HepG2 (cell line): Measurements from ENCODE around the gene DCAF7. TPM values are rescaled to one million over a fixed set of nuclear protein-coding genes. Genes with fewer than 3 reads are reported as not detected.

Experiments
- ARHGAP35 ChIP-seq: sonication (generic); formaldehyde crosslinking; IDR thresholded peaks from 2 replicates; pipeline ENCODE4 v1.9.0; 2022; ENCODE audit warnings: mild to moderate bottlenecking, inconsistent platforms, moderate library complexity, missing genetic modification reagents, borderline replicate concordance
- ATF1 ChIP-seq: IDR thresholded peaks from 2 replicates; pipeline ENCODE4 v1.6.1; 2016; ENCODE audit warnings: mild to moderate bottlenecking, control low read depth
- FOXA3 ChIP-seq: IDR thresholded peaks from 2 replicates; pipeline ENCODE4 v1.6.1; 2016; ENCODE audit warnings: missing genetic modification reagents, missing compliant biosample characterization
- JUN ChIP-seq: sonication (generic); formaldehyde crosslinking; IDR thresholded peaks from 2 replicates; pipeline ENCODE4 v1.4.0; 2020; ENCODE audit warnings: mild to moderate bottlenecking, missing genetic modification reagents
- KDM4B ChIP-seq: sonication (generic); formaldehyde crosslinking; IDR thresholded peaks from 2 replicates; pipeline ENCODE4 v1.4.0; 2020; ENCODE audit warnings: missing genetic modification reagents
- NKX3-1 ChIP-seq: sonication (generic); formaldehyde crosslinking; IDR thresholded peaks from 2 replicates; pipeline ENCODE4 v1.5.0; 2020; ENCODE audit warnings: missing genetic modification reagents
- SOX13 ChIP-seq, 3 experiments: fragments of 450-650 bp in 1 of 3; sonication (generic) in 1 of 3; formaldehyde crosslinking in 1 of 3; IDR thresholded peaks in 2 of 3; conservative IDR thresholded peaks in 1 of 3; 2 replicates each; pipeline versions ENCODE4 v1.5.0 to v1.6.1; 2016 to 2020; ENCODE audit warnings: antibody characterized with exemption in 1 of 3, mild to moderate bottlenecking in 1 of 3, missing compliant biosample characterization in 1 of 3, missing genetic modification reagents in 1 of 3, moderate library complexity in 1 of 3
- ZFP41 ChIP-seq: sonication (generic); formaldehyde crosslinking; IDR thresholded peaks from 2 replicates; pipeline ENCODE4 v1.4.0; 2020; ENCODE audit warnings: mild to moderate bottlenecking, missing genetic modification reagents, borderline replicate concordance
- ZNF224 ChIP-seq: sonication (generic); formaldehyde crosslinking; IDR thresholded peaks from 2 replicates; pipeline ENCODE4 v1.5.0; 2020; ENCODE audit warnings: mild to moderate bottlenecking, missing genetic modification reagents
- ZNF350 ChIP-seq: sonication (generic); formaldehyde crosslinking; IDR thresholded peaks from 2 replicates; pipeline ENCODE4 v1.4.0; 2020; ENCODE audit warnings: mild to moderate bottlenecking, low read depth, missing genetic modification reagents, borderline replicate concordance
- ZNF703 ChIP-seq: sonication (generic); formaldehyde crosslinking; IDR thresholded peaks from 2 replicates; pipeline ENCODE4 v1.5.1; 2020; ENCODE audit warnings: missing genetic modification reagents, mild to moderate bottlenecking, moderate library complexity, borderline replicate concordance
- ZNF710 ChIP-seq: sonication (generic); formaldehyde crosslinking; IDR thresholded peaks from 2 replicates; pipeline ENCODE4 v1.5.0; 2020; ENCODE audit warnings: mild to moderate bottlenecking, missing genetic modification reagents, borderline replicate concordance
- ZNF768 ChIP-seq: sonication (generic); formaldehyde crosslinking; IDR thresholded peaks from 2 replicates; pipeline ENCODE4 v1.4.0; 2020; ENCODE audit warnings: missing genetic modification reagents
- ZSCAN31 ChIP-seq: sonication (generic); formaldehyde crosslinking; IDR thresholded peaks from 2 replicates; pipeline ENCODE4 v1.5.0; 2020; ENCODE audit warnings: low read depth, mild to moderate bottlenecking, missing genetic modification reagents
- polyA plus RNA-seq, 8 experiments: library from polyadenylated mRNA; depleted of rRNA in 3 of 8; stranded (reverse) in 7 of 8; unstranded in 1 of 8; fragments of >200 nt; fragmentation: Illumina TruSeq in 4 of 8; extraction: Trizol in 4 of 8; gene quantifications; 2 replicates each; pipeline versions ENCODE4 v1.2.1 to v1.2.3, GENCODE V29; 2011 to 2016; ENCODE audit warnings: low read depth in 4 of 8, missing spikeins in 1 of 8, mixed read lengths in 1 of 8; ENCODE audit not compliant: insufficient read depth in 1 of 8
- total RNA-seq, 5 experiments: library from RNA; depleted of rRNA; stranded (reverse); fragments of >200 nt; fragmentation: Illumina TruSeq; extraction: Trizol; gene quantifications; 2 replicates each; pipeline ENCODE4 v1.2.3, GENCODE V29; 2016; ENCODE audit warnings: low read depth in 1 of 5
- TF ChIP-seq, protein P1 (sequence below): IDR thresholded peaks from 2 replicates; pipeline ENCODE4 v1.4.0; 2020; ENCODE audit warnings: mild to moderate bottlenecking, missing genetic modification reagents
- TF ChIP-seq, protein P2 (sequence below): sonication (generic); formaldehyde crosslinking; conservative IDR thresholded peaks from 2 replicates; pipeline ENCODE4 v1.8.1; 2023; ENCODE audit warnings: missing genetic modification reagents

The DCAF7 gene
- total and polyA plus RNA-seq, 2 of the 13 experiments (the other 11 are each of a cell fraction or from before 2014, with no cell fraction given): 55.2 to 73.4 TPM

DNA sequence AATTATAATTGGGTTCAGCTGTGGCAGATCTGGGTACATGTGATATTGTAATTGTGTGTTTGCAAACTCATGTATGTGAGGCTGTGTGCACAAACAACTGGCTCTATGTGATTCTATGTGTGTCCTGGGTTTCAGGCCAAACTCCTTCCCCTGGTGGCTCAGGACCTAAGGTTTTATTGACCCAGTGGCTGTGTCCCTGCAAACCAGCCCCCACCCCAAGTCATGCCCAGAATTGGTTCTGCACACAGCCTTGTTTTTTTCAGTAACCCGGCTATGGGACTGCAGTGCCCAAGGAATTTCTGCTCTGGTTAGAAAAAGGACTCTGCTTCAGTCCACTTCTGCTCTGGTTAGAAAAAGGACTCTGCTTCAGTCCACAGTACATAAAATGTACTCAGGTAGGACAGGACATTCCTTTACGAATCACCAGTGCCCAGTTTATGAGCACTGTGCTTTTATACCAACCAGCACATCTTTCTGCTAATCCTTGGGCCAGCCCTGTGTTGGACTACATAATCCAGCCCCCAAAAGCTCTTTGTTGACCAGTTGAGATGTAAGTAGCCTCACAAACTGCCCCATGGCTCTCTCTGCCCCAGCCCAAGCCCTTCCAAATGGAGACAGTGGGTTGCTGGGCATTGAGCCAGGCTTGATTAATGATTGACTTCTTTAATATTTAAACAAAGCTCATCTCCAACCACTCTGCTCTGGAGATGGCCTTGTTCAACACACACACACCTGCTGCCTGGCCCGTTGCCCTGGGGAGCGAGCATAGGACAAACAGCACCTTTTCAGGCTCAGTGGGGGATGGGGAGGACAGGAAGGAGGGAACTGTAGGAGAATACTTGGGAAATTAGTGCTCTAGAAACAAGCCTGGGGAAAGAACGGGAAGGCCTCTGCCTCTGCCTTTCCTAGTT lies 30.1 kb upstream of the DCAF7 start (continued):
- TF ChIP-seq, protein P1, sequence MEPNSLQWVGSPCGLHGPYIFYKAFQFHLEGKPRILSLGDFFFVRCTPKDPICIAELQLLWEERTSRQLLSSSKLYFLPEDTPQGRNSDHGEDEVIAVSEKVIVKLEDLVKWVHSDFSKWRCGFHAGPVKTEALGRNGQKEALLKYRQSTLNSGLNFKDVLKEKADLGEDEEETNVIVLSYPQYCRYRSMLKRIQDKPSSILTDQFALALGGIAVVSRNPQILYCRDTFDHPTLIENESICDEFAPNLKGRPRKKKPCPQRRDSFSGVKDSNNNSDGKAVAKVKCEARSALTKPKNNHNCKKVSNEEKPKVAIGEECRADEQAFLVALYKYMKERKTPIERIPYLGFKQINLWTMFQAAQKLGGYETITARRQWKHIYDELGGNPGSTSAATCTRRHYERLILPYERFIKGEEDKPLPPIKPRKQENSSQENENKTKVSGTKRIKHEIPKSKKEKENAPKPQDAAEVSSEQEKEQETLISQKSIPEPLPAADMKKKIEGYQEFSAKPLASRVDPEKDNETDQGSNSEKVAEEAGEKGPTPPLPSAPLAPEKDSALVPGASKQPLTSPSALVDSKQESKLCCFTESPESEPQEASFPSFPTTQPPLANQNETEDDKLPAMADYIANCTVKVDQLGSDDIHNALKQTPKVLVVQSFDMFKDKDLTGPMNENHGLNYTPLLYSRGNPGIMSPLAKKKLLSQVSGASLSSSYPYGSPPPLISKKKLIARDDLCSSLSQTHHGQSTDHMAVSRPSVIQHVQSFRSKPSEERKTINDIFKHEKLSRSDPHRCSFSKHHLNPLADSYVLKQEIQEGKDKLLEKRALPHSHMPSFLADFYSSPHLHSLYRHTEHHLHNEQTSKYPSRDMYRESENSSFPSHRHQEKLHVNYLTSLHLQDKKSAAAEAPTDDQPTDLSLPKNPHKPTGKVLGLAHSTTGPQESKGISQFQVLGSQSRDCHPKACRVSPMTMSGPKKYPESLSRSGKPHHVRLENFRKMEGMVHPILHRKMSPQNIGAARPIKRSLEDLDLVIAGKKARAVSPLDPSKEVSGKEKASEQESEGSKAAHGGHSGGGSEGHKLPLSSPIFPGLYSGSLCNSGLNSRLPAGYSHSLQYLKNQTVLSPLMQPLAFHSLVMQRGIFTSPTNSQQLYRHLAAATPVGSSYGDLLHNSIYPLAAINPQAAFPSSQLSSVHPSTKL (CRISPR knock-in tag): peak; percentile 91
- TF ChIP-seq KDM4B (CRISPR knock-in tag) (no peak), ZNF350 (CRISPR knock-in tag) (peak; percentile 93; the same call in 1 of the 2 replicates), ZFP41 (CRISPR knock-in tag) (no peak), ZSCAN31 (CRISPR knock-in tag) (peak; percentile 81), ATF1 (CRISPR knock-in tag) (0 out of 2 replicates have a peak, but pooled peaks have one; percentile 10), NKX3-1 (CRISPR knock-in tag) (no peak), SOX13 (IDR thresholded peaks at IDR 0.05) (peak; percentile 81; the same call in 1 of the 2 replicates), SOX13 (CRISPR knock-in tag; conservative IDR thresholded peaks at IDR 0.05 in 1 of 2, IDR thresholded peaks at IDR 0.05 in 1 of 2) (peak in 1 of 2 experiments; percentile 88; a peak in 2 of 4 replicates), ZNF703 (CRISPR knock-in tag) (peak; percentile 97), ZNF710 (CRISPR knock-in tag) (peak; percentile 89; the same call in 1 of the 2 replicates), ZNF768 (CRISPR knock-in tag) (no peak), JUN (CRISPR knock-in tag) (0 out of 2 replicates have a peak, but pooled peaks have one; percentile 27), FOXA3 (peak; percentile 93), ARHGAP35 (CRISPR knock-in tag) (0 out of 2 replicates have a peak, but pooled peaks have one; percentile 24), ZNF224 (CRISPR knock-in tag) (peak; percentile 81; the same call in 1 of the 2 replicates)
- TF ChIP-seq, protein P2, sequence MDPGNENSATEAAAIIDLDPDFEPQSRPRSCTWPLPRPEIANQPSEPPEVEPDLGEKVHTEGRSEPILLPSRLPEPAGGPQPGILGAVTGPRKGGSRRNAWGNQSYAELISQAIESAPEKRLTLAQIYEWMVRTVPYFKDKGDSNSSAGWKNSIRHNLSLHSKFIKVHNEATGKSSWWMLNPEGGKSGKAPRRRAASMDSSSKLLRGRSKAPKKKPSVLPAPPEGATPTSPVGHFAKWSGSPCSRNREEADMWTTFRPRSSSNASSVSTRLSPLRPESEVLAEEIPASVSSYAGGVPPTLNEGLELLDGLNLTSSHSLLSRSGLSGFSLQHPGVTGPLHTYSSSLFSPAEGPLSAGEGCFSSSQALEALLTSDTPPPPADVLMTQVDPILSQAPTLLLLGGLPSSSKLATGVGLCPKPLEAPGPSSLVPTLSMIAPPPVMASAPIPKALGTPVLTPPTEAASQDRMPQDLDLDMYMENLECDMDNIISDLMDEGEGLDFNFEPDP (CRISPR knock-in tag): no peak
